Medulla oblongata (tissue), 1 donor: ENCODE data around the gene TCEAL3.
"Not testable (repeated sequence)": the region's sequence is repeated elsewhere in the genome, so short reads cannot be mapped to it uniquely, and the experiment has no call there.

ENCODE experiments used
- DNase-seq: peaks from one replicate; pipeline ENCODE4 v3.0.0-alpha.2; 2015; ENCODE audit errors: extremely low spot score

Gene TCEAL3

GRCh38 chrX:103626855-103627254 is 19.1 kb downstream of the TCEAL3 start:
- DNase-seq = no peak

- peak; percentile 83 for DNase-seq
Measured at GRCh38 chrX:103628386-103629317, 20.9 kb downstream of the TCEAL3 start, which contains the start of gene TCEAL1. Gene TCEAL1 (plus strand): TSS chrX:103628975. CDS start chrX:103629917, 942 bp downstream.

GRCh38 chrX:103629318-103630170 is 21.8 kb downstream of the TCEAL3 start:
- peak; percentile 79 for DNase-seq

GRCh38 chrX:103630171-103630511 is 22.4 kb downstream of the TCEAL3 start:
- no peak for DNase-seq

- no peak for DNase-seq
Measured at GRCh38 chrX:103631145-103631544, 23.4 kb downstream of the TCEAL3 start.

GRCh38 chrX:103635436-103635835 is 27.7 kb downstream of the TCEAL3 start:
- DNase-seq = no peak

- no peak for DNase-seq
Measured at GRCh38 chrX:103637604-103638338, 30.0 kb downstream of the TCEAL3 start.

GRCh38 chrX:103638479-103639346 is 30.9 kb downstream of the TCEAL3 start:
- not testable (repeated sequence) for DNase-seq

- no peak for DNase-seq
Measured at GRCh38 chrX:103640401-103641155, 32.8 kb downstream of the TCEAL3 start.

- no peak for DNase-seq
Measured at GRCh38 chrX:103644125-103644524, 36.4 kb downstream of the TCEAL3 start.

- DNase-seq = no peak
Measured at GRCh38 chrX:103647630-103648029, 39.9 kb downstream of the TCEAL3 start.

GRCh38 chrX:103651151-103651773 is 43.5 kb downstream of the TCEAL3 start:
- DNase-seq = no peak

GRCh38 chrX:103655230-103656000 is 47.7 kb downstream of the TCEAL3 start:
- DNase-seq = not testable (repeated sequence)

- DNase-seq = no peak
Measured at GRCh38 chrX:103656617-103657016, 48.9 kb downstream of the TCEAL3 start.

GRCh38 chrX:103657066-103657465 is 49.3 kb downstream of the TCEAL3 start:
- DNase-seq = not testable (repeated sequence)

GRCh38 chrX:103658681-103659433 is 51.1 kb downstream of the TCEAL3 start:
- no peak for DNase-seq

- not testable (repeated sequence) for DNase-seq
Measured at GRCh38 chrX:103659460-103659859, 51.7 kb downstream of the TCEAL3 start.
